Nephron progenitor cell (in vitro differentiated cells): Measurements from ENCODE around the gene MRPL49.
A peak's percentile ranks its signal among the peaks of the same experiment; 100 is the strongest.

ENCODE experiments used
- DNase-seq: peaks from one replicate; pipeline ENCODE4 v3.0.0; 2021
- H3K27ac Mint-ChIP-seq: 2 replicates; pipeline ENCODE4 v1.8.0; 2021; ENCODE audit warnings: mild to moderate bottlenecking, moderate library complexity, mixed read lengths
- H3K27me3 Mint-ChIP-seq: 2 replicates; pipeline ENCODE4 v1.8.0; 2021; ENCODE audit warnings: mild to moderate bottlenecking, low read depth, mixed read lengths; ENCODE audit not compliant: poor library complexity
- H3K36me3 Mint-ChIP-seq: 2 replicates; pipeline ENCODE4 v1.8.0; 2021; ENCODE audit warnings: low read depth, mixed read lengths
- H3K4me1 Mint-ChIP-seq: 2 replicates; pipeline ENCODE4 v1.8.0; 2021; ENCODE audit warnings: mixed read lengths
- H3K4me3 Mint-ChIP-seq: 2 replicates; pipeline ENCODE4 v1.8.0; 2021; ENCODE audit warnings: mild to moderate bottlenecking, moderate library complexity, mixed read lengths
- H3K9me3 Mint-ChIP-seq: 2 replicates; pipeline ENCODE4 v1.8.0; 2021; ENCODE audit warnings: mild to moderate bottlenecking, moderate library complexity, mixed read lengths
- CTCF ChIP-seq: fragments of 200-600 bp; sonication (generic); IDR thresholded peaks from 2 replicates; pipeline ENCODE4 v1.5.0; 2021; ENCODE audit warnings: antibody characterized with exemption

The MRPL49 gene

GRCh38 chr11:65087216-65087615, 34.9 kb upstream of the MRPL49 start:
- H3K9me3 Mint-ChIP-seq = no peaks in the 10 kb centered on the region
- H3K27me3 Mint-ChIP-seq = no peaks in the 10 kb centered on the region
- peaks cover 17% of the 10 kb centered on the region for H3K36me3 Mint-ChIP-seq
- TF ChIP-seq CTCF = no peak
- peaks cover 29% of the 10 kb centered on the region for H3K4me1 Mint-ChIP-seq
- H3K27ac Mint-ChIP-seq = no peak overlapping the region
- no peak overlapping the region for H3K4me3 Mint-ChIP-seq
- no peak for DNase-seq

GRCh38 chr11:65087827-65088226, 34.3 kb upstream of the MRPL49 start:
- Mint-ChIP-seq H3K27ac (no peak overlapping the region), H3K9me3 (no peaks in the 10 kb centered on the region), H3K27me3 (no peaks in the 10 kb centered on the region), H3K4me3 (no peak overlapping the region), H3K4me1 (peaks cover 23% of the 10 kb centered on the region), H3K36me3 (peaks cover 17% of the 10 kb centered on the region)
- no peak for TF ChIP-seq CTCF
- no peak for DNase-seq

- Mint-ChIP-seq H3K4me1 (peaks cover 13% of the 10 kb centered on the region), H3K27me3 (peaks cover under 1% of the 10 kb centered on the region), H3K9me3 (no peaks in the 10 kb centered on the region), H3K27ac (no peak overlapping the region), H3K4me3 (no peak overlapping the region), H3K36me3 (peaks cover 17% of the 10 kb centered on the region)
- TF ChIP-seq CTCF = no peak
- no peak for DNase-seq
Observed at GRCh38 chr11:65089621-65090020, 32.5 kb upstream of the MRPL49 start.

- TF ChIP-seq CTCF = no peak
- no peak for DNase-seq
- H3K27me3 Mint-ChIP-seq = peaks cover 3% of the 10 kb centered on the region
- no peak overlapping the region for H3K27ac Mint-ChIP-seq
- no peaks in the 10 kb centered on the region for H3K9me3 Mint-ChIP-seq
- H3K4me3 Mint-ChIP-seq = no peak overlapping the region
- peaks cover 4% of the 10 kb centered on the region for H3K4me1 Mint-ChIP-seq
- H3K36me3 Mint-ChIP-seq = peaks cover 14% of the 10 kb centered on the region
Observed at GRCh38 chr11:65090628-65091027, 31.5 kb upstream of the MRPL49 start.

GRCh38 chr11:65095427-65095826, 26.7 kb upstream of the MRPL49 start:
- no peaks in the 10 kb centered on the region for H3K9me3 Mint-ChIP-seq
- H3K27me3 Mint-ChIP-seq = peaks cover 3% of the 10 kb centered on the region
- peaks cover 6% of the 10 kb centered on the region for H3K36me3 Mint-ChIP-seq
- H3K4me3 Mint-ChIP-seq = peak overlapping the region; percentile 91
- H3K27ac Mint-ChIP-seq = no peak overlapping the region
- H3K4me1 Mint-ChIP-seq = peaks cover 14% of the 10 kb centered on the region
- TF ChIP-seq CTCF = no peak
- DNase-seq = no peak

- peaks cover 14% of the 10 kb centered on the region for H3K4me1 Mint-ChIP-seq
- H3K27me3 Mint-ChIP-seq = peaks cover 3% of the 10 kb centered on the region
- peak; percentile 85 for DNase-seq
- H3K4me3 Mint-ChIP-seq = peak within 1 kb of the TSS; percentile 91
- no peaks in the 10 kb centered on the region for H3K9me3 Mint-ChIP-seq
- TF ChIP-seq CTCF = no peak
- H3K36me3 Mint-ChIP-seq = peaks cover 6% of the 10 kb centered on the region
- H3K27ac Mint-ChIP-seq = peak within 1 kb of the TSS; percentile 98
Observed at GRCh38 chr11:65095974-65096806, 25.9 kb upstream of the MRPL49 start, which contains the start of gene VPS51. Gene VPS51 (plus strand): TSS chr11:65096214. CDS start chr11:65096251, 37 bp downstream.
